MCF 10A (cell line): Measurements from ENCODE around the gene FAM171A1. TPM values are rescaled to one million over a fixed set of nuclear protein-coding genes. Genes with fewer than 3 reads are reported as not detected.
"Not testable (repeated sequence)": the region's sequence is repeated elsewhere in the genome, so short reads cannot be mapped to it uniquely, and the experiment has no call there.

Experiments
- BruUV-seq: library from RNA; stranded (reverse); fragments of 400-500 nt; replicated peaks from 2 replicates; lab custom pipeline; 2021; lab: Mats Ljungman, UMichigan
- CTCF ChIA-PET: fragments of 300-600 bp; sonication (Branson Sonifier 250); formaldehyde crosslinking; extraction: SDS; loops from one replicate; lab custom pipeline; 2021; ENCODE audit warnings: antibody characterized with exemption, inconsistent platforms; lab: Yijun Ruan, JAX
- POLR2A ChIA-PET: fragments of 300-600, 350-650 bp; sonication (Branson Sonifier 250); formaldehyde crosslinking; extraction: SDS; loops from one replicate; lab custom pipeline; 2020; ENCODE audit warnings: antibody characterized with exemption, inconsistent platforms; lab: Yijun Ruan, JAX
- DNase-seq: peaks from one replicate; pipeline ENCODE4 v3.0.0-alpha.2; 2018; ENCODE audit not compliant: unreplicated experiment
- H3K27ac Mint-ChIP-seq: one replicate; pipeline ENCODE4 v1.8.0; 2022; ENCODE audit warnings: mild to moderate bottlenecking, low read depth, mixed read lengths; ENCODE audit not compliant: unreplicated experiment
- H3K27me3 Mint-ChIP-seq: one replicate; pipeline ENCODE4 v1.8.0; 2022; ENCODE audit warnings: mixed read lengths; ENCODE audit not compliant: insufficient read depth, unreplicated experiment
- H3K36me3 Mint-ChIP-seq: one replicate; pipeline ENCODE4 v1.8.0; 2022; ENCODE audit warnings: mild to moderate bottlenecking, moderate library complexity, mixed read lengths; ENCODE audit not compliant: insufficient read depth, unreplicated experiment
- H3K4me1 Mint-ChIP-seq: one replicate; pipeline ENCODE4 v1.8.0; 2022; ENCODE audit warnings: mixed read lengths; ENCODE audit not compliant: insufficient read depth, unreplicated experiment
- H3K4me3 Mint-ChIP-seq: one replicate; pipeline ENCODE4 v1.8.0; 2022; ENCODE audit warnings: mild to moderate bottlenecking, moderate library complexity, mixed read lengths; ENCODE audit not compliant: unreplicated experiment
- H3K9me3 Mint-ChIP-seq: one replicate; pipeline ENCODE4 v1.8.0; 2022; ENCODE audit warnings: mixed read lengths; ENCODE audit not compliant: unreplicated experiment
- intact Hi-C: fragments of 100-400 bp; cut with micrococcal nuclease; formaldehyde crosslinking; loops from 2 replicates; pipeline ENCODE4 v1.14.1; 2022
- total RNA-seq: library from RNA; stranded (reverse); gene quantifications from 2 replicates; pipeline ENCODE4 v1.2.3, GENCODE V29; 2022
- TF ChIP-seq, protein P1 (sequence below): fragments of 200-600 bp; IDR thresholded peaks from one replicate; pipeline ENCODE4 v1.8.0; 2022; ENCODE audit warnings: antibody characterized with exemption, mild to moderate bottlenecking; ENCODE audit not compliant: unreplicated experiment

The FAM171A1 gene
- total RNA-seq, 1 experiment from 2014 or later, result 9.3 TPM

DNA sequence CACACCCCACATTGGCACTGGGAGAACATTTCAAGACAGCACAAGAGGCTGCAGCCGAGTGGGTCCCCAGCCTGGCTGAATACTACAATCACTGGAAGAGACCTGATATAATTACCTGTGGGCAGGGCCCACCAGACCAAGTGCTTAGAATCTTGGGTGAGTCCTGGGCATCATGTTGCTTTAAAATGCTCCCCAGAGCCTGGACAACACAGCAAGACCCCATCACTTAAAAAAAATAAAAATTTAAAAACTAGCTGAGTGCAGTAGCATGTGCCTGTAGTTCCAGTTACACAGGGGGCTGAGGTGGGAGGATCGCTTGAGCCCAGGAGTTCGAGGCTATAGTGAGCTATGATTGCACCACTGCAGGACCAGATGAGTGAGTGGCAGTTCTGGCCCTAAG lies 28.1 kb downstream of the FAM171A1 start:
- BruUV-seq, result no TSS peak
- POLR2A ChIA-PET, result interaction anchor here (0.9 kb wide), 1 partner anchor 23 kb away, joined by 3 read pairs; no protein-coding TSS in a partner anchor
- Mint-ChIP-seq H3K36me3 (no peaks in the 10 kb centered on the region), H3K27me3 (no peaks in the 10 kb centered on the region), H3K4me1 (peaks cover 8% of the 10 kb centered on the region), H3K4me3 (no peak overlapping the region), H3K27ac (no peak overlapping the region), H3K9me3 (no peaks in the 10 kb centered on the region)
- TF ChIP-seq, protein P1, sequence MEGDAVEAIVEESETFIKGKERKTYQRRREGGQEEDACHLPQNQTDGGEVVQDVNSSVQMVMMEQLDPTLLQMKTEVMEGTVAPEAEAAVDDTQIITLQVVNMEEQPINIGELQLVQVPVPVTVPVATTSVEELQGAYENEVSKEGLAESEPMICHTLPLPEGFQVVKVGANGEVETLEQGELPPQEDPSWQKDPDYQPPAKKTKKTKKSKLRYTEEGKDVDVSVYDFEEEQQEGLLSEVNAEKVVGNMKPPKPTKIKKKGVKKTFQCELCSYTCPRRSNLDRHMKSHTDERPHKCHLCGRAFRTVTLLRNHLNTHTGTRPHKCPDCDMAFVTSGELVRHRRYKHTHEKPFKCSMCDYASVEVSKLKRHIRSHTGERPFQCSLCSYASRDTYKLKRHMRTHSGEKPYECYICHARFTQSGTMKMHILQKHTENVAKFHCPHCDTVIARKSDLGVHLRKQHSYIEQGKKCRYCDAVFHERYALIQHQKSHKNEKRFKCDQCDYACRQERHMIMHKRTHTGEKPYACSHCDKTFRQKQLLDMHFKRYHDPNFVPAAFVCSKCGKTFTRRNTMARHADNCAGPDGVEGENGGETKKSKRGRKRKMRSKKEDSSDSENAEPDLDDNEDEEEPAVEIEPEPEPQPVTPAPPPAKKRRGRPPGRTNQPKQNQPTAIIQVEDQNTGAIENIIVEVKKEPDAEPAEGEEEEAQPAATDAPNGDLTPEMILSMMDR, result no peak
- intact Hi-C loops, result no loop called here
- CTCF ChIA-PET, result no interaction called here
- no peak for DNase-seq

DNA sequence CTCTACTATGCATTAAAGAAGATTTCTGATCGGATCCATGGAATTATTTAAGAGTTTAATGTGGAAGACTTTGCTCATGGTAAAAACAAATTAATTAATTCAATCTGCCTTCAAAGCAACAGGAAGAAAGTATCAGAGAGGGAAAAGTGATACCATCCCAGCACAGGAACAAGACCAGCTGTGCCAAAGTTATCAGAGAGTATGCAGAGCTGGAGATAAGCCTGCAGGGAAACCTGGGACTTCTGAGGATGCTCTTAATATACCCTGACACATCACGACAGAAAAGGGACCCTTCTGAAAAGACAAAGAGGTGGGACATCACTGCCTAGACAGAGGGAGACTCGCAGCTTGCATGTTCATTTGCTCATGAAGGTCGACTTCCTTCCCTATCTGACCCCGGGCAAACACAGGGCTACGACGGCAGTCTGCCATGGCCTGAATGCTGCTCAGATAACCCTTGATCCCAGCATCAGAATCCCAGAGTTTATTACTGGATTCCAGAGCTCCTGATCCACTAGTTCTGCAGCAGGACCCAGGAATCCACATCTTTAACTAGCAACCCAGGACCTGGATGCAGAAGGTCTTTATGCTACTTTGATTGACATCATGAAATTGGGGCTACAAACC lies 29.5 kb downstream of the FAM171A1 start:
- Mint-ChIP-seq H3K27ac (no peak overlapping the region), H3K27me3 (no peaks in the 10 kb centered on the region), H3K9me3 (no peaks in the 10 kb centered on the region), H3K4me1 (peaks cover 8% of the 10 kb centered on the region), H3K36me3 (no peaks in the 10 kb centered on the region), H3K4me3 (no peak overlapping the region)
- TF ChIP-seq, protein P1, result no peak
- BruUV-seq, result no TSS peak
- DNase-seq, result no peak
- CTCF ChIA-PET, result no interaction called here
- intact Hi-C loops, result no loop called here
- POLR2A ChIA-PET, result interaction anchor here (0.6 kb wide), 1 partner anchor 506 kb away, joined by 3 read pairs; no protein-coding TSS in a partner anchor

DNA sequence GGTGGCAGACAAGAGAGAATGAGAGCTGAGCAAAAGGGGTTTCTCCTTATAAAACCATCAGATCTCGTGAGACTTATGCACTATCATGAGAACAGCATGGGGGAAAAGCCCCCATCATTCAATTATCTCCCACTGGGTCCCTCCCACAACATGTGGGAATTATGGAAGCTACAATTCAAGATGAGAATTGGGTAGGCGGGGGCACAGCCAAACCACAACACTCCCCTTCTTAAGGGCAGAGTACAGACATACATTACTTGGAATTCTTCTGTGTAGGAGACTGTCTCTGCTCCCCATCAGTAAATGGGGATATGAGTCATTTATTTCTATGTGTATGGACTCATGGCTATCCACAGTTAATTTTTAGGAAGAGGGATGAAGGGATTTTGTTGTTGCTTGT lies 31.2 kb downstream of the FAM171A1 start:
- Mint-ChIP-seq H3K36me3 (no peaks in the 10 kb centered on the region), H3K9me3 (no peaks in the 10 kb centered on the region), H3K4me3 (no peak overlapping the region), H3K27me3 (no peaks in the 10 kb centered on the region), H3K4me1 (peaks cover 3% of the 10 kb centered on the region), H3K27ac (no peak overlapping the region)
- POLR2A ChIA-PET, result no interaction called here
- TF ChIP-seq, protein P1, result no peak
- no peak for DNase-seq
- BruUV-seq, result no TSS peak
- CTCF ChIA-PET, result interaction anchor here (0.5 to 0.6 kb wide), 2 partner anchors 29 to 645 kb away, joined by 3 read pairs; no protein-coding TSS in a partner anchor
- intact Hi-C loops, result no loop called here

DNA sequence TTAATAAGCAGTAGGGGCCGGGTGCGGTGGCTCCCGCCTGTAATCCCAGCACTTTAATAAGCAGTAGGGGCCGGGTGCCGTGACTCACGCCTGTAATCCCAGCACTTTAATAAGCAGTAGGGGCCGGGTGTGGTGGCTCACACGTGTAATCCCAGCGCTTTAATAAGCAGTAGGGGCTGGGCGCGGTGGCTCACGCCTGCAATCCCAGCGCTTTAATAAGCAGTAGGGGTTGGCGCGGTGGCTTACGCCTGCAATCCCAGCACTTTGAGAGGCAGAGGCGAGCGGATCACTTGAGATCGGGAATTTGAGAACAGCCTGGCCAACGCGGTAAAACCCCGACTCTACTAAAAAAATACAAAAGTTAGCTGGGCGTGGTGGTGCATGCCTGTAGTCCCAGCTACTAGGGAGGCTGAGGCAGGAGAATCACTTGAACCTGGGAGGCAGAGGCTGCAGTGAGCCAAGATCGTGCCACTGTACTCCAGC lies 33.6 kb downstream of the FAM171A1 start:
- H3K27me3 Mint-ChIP-seq, CTCF ChIA-PET, POLR2A ChIA-PET, H3K4me1 Mint-ChIP-seq, H3K27ac Mint-ChIP-seq, DNase-seq, H3K36me3 Mint-ChIP-seq, intact Hi-C loops, H3K4me3 Mint-ChIP-seq, H3K9me3 Mint-ChIP-seq, BruUV-seq: not testable (repeated sequence)
